Cardiac septum (tissue), 1 donor: ENCODE data around the gene HS2ST1. TPM values are rescaled to one million over a fixed set of nuclear protein-coding genes. Genes with fewer than 3 reads are reported as not detected.
"Not testable (repeated sequence)": the region's sequence is repeated elsewhere in the genome, so short reads cannot be mapped to it uniquely, and the experiment has no call there.

Experiments used
- DNase-seq: peaks from one replicate; pipeline ENCODE4 v3.0.0-alpha.2; 2020; ENCODE audit warnings: low spot score
- intact Hi-C: fragments of 100-400 bp; cut with DNase I; formaldehyde crosslinking; loops from one replicate; pipeline ENCODE4 v1.14.0; 2022
- long read RNA-seq: library from polyadenylated mRNA; unstranded; transcript quantifications from one replicate; pipeline ENCODE4 v2.0.0, GENCODE V29; 2021
- total RNA-seq: library from RNA; stranded (reverse); fragmentation: NEBNext Ultra II Directional; extraction: Animal tissue kit (Norgen Biotek cat#: 25700); gene quantifications from one replicate; pipeline ENCODE4 v1.2.1, GENCODE V29; 2021
- donor health status: DM: no; HTN: no; CAD: no.

The HS2ST1 gene
- total RNA-seq: 12.6 TPM
- long read RNA-seq, full-length matches to known transcripts: 10 of 10 reads
- long read RNA-seq, partial matches to known transcripts: 0 of 10 reads
- long read RNA-seq, other reads (novel, unspliced or antisense): 0 of 10 reads

DNA sequence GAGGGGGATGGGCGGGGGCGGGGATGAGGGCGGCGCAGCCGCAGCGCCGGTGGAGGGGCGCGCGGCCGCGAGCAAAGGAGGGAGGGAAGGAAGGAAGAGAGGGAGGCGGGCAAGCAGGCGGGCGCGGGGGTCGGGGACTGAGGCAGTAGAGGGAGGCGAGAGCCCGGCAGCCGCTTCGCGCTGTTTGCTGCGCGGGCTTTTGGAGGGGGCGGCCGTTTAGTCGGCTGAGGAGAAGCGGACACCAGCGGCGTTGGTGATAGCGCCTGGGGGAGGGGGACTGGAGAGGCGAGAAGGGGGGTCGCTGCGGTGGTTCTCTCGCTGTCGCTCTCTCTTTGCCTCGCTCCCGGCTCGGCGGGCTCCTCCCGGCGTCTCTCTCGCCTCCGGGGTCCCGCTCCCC lies at the start of gene HS2ST1:
HS2ST1 (plus strand) TSS at position 35 of the 397 bp plus-strand sequence.
- no peak for DNase-seq
- intact Hi-C loops: loop anchor here (5.0 to 10.0 kb wide), 3 partner anchors 137 to 520 kb away; partner anchors contain the start of genes ODF2L and SH3GLB1

DNA sequence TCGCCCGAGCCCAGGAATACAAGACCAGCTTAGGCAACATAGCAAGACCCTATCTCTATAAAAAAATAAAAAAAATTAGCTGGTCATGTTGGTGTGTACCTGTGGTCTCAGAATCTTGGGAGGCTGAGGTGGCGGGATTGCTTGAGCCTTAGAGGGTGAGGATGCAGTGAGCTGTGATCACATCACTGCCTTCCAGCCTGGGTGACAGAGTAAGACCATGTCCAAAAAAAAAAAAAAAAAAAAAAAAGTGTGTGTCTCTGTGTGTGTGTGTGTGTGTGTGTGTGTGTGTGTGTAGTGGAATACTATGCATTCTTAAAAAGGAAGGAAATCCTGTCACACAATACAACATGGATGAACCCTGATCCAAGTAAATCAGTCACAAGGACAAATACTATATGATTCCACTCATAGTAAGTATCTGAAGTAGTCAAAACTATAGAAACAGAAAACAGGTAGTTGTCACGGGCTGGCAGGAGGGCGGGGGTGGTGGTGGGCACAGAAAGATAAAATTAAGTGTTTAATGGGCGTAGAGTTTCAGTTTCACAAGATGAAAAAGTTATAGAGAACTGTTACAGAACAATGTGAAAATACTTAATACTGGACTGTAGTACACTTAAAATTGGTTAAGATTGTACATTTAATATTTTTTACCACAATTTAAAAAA lies 48.3 kb upstream of the HS2ST1 start:
- no peak for DNase-seq
- intact Hi-C loops: no loop called here

DNA sequence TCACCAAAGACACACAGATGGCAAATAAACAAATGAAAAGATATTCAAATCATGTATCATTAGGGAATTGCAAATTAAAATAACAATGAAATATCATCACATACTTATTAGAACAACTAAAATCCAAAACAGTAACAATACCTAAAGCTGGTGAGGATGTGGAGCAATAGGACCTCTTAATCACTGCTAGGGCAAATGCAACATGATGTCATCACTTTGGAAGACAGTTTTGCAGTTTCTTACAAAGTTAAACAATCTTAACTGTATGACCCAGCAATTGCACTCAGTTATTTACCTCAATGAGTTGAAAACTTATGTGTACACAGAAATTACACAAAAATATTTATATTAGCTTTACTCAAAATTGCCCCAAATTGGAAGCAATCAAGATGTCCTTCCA lies 47.8 kb upstream of the HS2ST1 start:
- intact Hi-C loops: no loop called here
- DNase-seq: no peak

DNA sequence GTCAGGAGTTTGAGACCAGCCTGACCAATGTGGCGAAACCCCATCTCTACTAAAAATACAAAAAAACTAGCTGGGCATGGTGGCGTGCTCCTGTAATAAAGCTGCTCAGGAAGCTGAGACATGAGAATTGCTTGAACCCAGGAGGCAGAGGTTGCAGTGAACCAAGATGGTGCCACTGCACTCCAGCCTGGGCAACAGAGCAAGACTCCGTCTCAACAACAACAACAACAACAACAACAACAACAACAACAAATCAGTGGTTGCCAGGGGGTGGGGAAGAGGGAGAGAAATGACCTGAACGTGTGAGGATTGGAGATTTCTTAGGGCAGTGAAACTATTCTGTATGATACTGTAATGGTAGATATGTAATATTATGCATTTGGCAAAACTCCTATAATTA lies 47.2 kb upstream of the HS2ST1 start:
- intact Hi-C loops, DNase-seq: not testable (repeated sequence)

DNA sequence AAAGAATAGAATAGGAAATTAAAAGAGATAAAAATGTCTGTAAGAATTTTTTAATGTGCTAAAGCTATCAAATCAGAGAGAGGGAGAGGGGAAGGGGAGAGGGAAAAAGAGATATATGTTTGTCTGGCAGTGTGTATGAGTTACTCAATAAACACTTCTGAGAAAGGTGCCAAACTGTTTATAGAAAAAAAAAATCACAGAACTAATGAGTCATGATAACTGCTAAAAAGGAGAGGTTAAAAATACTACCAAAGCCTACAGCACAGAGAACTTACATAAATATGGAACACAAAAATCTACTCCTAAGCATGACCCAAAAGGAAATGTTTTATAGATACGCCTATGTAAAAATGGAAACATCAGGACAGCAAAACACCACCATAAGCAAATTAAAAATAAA lies 46.0 kb upstream of the HS2ST1 start:
- intact Hi-C loops: no loop called here

DNA sequence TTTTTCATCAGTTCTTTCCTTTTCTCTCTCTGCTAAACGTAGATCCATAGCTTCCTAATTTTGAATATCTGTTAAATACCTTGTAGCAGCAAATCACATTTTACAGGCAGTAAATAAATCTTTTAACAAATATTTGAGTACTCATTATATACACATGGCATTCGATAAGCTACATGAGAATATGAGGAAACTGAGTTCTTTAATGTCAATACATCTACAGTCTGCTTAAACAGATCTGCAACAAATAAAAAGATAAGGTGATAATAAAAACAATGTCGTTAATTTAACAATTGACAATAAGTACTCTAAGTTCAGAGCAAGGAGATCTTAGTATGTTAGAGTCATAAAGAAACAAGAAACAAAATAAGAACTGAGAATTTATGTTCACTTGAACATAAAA lies 43.4 kb upstream of the HS2ST1 start:
- no peak for DNase-seq
- intact Hi-C loops: no loop called here

More for the DNA sequence above, 46.0 kb upstream of the HS2ST1 start:
- no peak for DNase-seq

DNA sequence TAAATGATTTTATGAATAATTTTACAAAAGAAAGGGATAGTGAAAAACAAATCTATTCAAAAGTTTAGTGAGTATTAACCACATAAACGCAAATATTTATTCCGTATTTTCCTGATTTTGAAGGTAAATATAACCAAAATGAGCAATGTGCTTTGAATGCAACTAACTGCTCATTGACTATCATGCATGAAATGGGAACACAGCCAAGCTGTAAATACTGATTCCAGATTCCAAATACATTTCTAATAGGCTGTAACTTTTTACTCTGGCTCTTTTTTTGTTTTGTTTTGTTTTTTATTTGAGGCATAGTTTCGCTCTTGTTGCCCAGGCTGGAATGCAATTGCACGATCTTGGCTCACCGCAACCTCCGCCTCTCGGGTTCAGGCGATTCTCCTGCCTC lies 42.3 kb upstream of the HS2ST1 start:
- intact Hi-C loops: no loop called here
- DNase-seq: no peak

DNA sequence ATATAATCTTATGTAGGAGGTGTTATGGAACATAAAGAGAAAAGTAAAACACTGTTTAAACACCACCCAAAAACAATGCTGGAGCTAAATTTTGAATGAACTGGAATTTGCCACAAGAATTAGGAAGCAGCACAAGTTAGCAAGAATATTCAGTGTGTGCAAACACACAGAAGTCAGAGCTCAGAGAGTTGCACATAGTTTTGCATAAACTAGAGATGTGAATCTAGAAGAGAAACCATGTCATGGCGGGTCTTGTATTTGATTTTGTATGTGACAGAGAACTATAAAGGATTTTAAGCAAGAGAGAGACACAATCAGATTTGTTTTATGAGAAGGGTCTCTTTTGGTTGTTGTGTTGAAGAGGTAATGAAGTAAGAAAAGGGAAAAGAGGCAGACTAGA lies 38.7 kb upstream of the HS2ST1 start:
- intact Hi-C loops: no loop called here
- DNase-seq: no peak

DNA sequence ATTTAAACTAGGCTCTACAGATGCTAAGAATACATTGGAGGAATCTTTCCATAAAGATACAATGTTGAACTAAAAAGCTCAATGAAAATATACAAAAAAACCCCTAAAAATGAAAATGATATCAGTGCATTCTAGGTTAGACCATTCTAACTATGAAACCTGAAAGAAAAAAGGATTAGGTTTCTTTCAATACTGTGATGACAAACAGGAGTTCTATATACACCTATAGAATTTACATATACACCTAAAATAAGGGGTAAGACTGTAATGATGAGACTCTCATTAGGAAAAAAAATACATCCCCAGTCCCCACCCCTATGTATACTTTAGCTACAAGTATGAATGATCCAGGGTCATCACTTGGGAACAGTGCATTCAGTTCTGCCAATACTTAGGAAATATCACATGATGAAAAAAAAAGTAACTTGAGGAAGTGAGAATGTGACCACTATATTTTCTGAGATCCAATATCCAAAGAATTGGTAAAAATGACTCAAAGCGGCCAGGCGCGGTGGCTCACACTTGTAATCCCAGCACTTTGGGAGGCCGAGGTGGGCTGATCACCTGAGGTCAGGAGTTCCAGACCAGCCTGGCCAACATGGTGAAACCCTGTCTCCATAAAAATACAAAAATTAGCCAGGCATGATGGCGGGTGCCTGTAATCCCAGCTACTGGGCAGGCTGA lies 26.8 kb upstream of the HS2ST1 start:
- intact Hi-C loops: no loop called here

DNA sequence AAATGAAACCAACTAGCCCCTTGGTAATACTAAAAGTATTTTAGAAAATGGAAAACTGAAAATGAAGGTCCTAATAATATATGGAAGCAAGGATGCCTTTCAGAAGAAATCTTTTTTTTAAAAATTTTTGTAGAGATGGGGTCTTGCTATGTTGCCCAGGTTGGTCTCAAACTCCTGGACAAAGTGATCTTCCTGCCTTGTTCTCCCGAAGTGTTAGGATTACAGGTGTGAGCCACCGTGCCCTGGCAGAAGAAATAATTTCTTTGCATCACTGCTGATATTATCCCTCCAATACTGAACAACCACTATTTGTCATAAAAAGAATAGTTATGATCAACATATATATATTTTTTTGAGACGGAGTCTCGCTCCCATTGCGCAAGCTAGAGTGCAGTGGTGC lies 26.1 kb upstream of the HS2ST1 start:
- intact Hi-C loops: no loop called here
- DNase-seq: no peak

More for the DNA sequence above, 26.8 kb upstream of the HS2ST1 start:
- DNase-seq: no peak

DNA sequence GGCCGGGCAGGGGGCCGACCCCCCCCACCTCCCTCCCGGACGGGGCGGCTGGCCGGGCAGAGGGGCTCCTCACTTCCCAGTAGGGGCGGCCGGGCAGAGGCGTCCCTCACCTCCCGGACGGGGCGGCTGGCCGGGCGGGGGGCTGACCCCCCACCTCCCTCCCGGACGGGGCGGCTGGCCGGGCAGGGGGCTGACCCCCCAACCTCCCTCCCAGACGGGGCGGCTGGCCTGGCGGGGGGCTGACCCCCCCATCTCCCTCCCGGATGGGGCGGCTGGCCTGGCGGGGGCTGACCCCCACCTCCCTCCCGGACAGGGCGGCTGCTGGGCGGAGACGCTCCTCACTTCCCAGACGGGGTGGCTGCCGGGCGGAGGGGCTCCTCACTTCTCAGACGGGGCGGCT lies 15.0 kb upstream of the HS2ST1 start:
- intact Hi-C loops, DNase-seq: not testable (repeated sequence)

DNA sequence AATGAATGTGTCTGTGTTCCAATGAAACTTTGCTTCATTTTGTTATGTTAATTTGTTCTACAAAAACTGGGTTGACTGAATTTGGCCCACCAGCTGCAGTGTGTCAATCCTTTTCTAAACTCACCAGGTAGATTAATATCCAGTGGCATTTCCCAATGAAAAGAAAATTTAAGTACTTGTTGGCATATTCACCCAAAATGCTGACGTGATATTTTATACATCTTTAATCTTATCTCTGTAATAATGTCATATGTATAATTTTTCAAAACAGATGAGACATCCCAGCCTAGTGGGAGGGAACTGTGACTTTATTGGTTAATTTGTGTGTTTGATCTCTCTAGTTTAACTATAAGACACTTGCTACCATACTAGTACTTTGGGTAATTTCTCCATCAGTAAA lies 8.6 kb upstream of the HS2ST1 start:
- no peak for DNase-seq
- intact Hi-C loops: no loop called here

DNA sequence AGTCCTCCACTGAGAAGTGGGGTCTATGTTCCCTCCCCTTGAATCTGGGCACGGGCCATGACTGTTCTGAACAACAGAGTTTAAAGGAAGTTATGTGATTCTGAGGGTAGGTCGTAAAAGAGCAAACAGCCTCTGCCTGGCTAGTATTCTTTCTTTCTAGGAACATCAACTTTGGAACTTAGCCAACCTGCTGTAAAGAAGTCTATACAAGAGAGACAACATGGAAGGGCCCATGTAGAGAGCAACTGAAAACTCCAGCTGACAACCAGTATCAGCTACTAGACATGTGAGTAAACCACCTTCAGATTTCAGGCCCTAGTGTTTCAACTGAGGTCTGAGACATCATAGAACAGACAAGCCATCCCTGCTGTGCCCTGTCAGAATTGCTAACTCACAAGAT lies 8.0 kb upstream of the HS2ST1 start:
- intact Hi-C loops: no loop called here
- no peak for DNase-seq

DNA sequence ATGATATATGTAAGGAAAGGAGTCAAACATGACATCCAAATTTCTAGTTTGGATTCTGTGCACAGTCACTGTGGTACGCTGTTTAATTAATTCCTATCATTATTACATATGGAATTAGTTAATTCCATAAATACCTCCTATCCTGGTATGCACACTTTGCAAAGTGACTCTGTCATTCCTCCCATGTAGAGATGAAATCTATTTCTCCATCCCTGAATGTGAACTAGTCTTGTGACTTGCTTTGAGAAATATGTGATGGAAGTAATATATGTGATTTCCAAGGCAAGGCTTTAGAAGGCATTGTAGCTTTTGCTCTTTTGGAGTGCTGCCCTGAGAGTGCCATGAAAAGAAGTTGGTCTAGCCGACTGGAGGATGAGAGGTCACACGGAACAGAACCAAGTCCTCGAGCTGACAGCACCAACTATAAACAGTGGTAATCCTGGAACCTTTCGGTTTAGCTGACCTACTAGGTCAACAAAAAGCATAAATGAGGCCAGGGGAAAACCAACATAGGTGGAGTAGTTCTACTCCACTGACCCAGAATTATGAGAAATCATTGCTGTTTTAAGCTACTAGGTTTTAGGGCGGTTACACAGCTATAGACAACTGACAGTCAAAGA lies 2.0 kb upstream of the HS2ST1 start:
- intact Hi-C loops: loop anchor here (5.0 to 10.0 kb wide), 3 partner anchors 135 to 518 kb away; partner anchors contain the start of genes ODF2L and SH3GLB1
- no peak for DNase-seq

DNA sequence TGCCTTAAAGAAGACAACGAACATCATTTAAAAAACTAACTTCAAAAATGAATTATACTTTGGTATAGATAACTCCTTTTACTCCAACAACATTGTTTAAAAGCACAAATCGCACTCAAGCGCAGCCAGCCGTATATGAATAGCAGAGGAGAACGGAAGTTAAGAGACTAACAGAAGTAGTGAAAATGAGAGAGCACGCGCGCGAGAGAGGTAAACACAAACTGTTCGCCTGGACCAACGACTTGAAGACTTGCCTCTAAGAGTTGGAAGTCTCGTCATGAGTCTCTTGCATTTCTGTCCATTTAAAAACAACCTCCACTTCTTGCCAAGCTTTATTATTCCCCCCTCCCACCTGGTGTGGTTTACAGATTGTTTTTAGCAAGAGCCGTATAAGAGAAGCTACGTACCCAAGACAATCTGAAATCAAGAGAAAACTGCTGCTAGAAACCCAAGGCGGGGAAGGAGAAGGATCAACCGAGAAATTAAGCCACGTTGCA lies 988 bp upstream of the HS2ST1 start:
- no peak for DNase-seq
- intact Hi-C loops: loop anchor here (5.0 to 10.0 kb wide), 3 partner anchors 136 to 519 kb away; partner anchors contain the start of genes ODF2L and SH3GLB1

DNA sequence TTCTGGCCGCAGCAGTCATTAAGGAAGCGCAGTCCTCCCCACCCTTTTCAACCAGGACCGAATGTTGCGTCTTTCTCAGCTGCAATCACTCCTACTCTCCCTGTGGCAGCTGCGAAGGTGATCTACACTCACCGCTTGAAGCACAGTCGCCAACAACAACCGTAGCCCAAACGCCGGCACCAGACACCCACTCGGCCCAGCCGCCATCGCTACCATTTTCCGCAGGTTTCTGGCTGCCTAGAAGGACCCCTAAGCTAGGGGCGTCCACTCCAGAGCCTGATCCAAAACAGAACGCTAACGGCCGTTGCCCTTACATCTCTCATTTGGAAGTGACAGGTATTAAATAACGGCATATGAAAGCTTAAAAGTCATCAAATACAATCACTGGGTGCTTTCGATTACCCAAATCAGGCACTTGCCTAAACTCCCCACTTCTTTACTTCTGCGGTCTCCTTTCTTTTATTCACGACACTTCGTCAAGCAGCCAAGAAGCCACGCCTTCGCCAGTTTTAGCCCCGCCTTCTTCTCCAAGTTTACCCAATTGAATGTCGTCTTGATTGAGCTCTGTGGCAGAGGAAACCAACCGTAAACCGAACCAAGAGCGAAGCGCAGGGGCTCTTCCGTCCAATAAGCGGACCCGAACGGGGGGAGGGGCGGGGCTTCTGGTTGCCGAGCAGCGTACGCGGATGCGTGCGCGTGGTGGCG lies 387 bp upstream of the HS2ST1 start, which contains the start of gene SELENOF:
SELENOF (minus strand) TSS at position 231 of the 705 bp plus-strand sequence; CDS start at position 216, 15 bp downstream.
- intact Hi-C loops: loop anchor here (5.0 to 10.0 kb wide), 3 partner anchors 137 to 519 kb away; partner anchors contain the start of genes ODF2L and SH3GLB1

DNA sequence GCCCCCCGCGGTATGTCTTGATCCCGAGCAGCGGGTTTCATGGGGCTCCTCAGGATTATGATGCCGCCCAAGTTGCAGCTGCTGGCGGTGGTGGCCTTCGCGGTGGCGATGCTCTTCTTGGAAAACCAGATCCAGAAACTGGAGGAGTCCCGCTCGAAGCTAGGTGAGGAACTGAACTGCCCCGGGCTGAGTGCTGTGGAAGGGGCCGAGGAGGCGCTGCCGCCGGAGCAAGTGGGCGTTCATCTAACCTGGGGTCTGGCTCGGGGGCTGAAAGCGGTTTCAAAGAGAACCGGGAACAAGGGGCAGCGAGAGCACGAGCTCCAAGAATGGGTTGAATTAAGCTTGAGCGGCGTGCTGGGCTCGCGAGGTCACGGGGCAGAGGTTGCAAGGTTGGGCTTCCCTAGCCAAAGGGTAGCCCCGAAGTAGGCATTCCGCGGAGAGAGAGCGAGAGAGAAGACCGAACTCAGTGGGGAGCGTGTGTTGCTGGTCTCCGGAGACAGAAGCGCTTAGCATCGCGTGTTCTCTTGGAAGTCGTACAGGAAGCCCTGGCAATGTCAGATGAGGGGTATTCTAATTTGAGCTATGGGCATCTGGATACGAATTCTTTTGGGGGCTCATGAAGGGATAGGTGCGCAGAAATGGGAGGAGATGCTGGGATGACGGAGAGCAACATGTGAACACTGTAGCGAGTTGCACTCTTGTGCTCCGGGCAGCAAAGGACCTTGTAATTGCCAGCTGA lies 732 bp downstream of the HS2ST1 start:
- intact Hi-C loops: loop anchor here (5.0 to 10.0 kb wide), 3 partner anchors 138 to 520 kb away; partner anchors contain the start of genes ODF2L and SH3GLB1
- DNase-seq: peak; percentile 77

More for the DNA sequence above, 387 bp upstream of the HS2ST1 start, which contains the start of gene SELENOF:
- peak; percentile 97 for DNase-seq

DNA sequence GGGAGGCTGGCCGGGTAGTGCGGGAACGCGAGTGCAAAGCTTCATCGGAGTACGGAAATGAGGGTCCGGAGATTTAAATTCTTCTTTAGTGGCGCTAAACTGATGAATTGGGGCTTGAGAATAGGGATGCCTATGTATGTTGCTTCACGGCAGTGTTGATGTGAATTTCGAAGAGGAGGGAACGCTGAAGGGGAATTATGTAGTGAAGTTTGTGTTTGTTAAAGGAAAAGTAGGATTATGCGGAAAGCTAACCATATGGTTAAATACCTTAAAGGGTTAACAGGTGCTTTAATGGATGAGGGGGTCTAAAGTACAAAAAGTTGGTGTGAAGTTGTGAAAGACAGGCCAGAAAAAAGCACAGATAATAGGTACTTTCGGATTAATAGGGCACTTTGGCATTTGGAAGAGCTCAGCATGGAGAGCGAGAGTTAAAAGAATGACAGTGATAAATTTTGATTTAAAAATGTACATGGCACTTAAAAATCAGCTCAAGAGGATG lies 1.4 kb downstream of the HS2ST1 start:
- no peak for DNase-seq
- intact Hi-C loops: loop anchor here (10.0 kb wide), 2 partner anchors 211 to 521 kb away; partner anchors contain the start of genes ODF2L and SH3GLB1
